OCI-LY7 (cell line): Measurements from ENCODE around the gene COA8. TPM values are rescaled to one million over a fixed set of nuclear protein-coding genes. Genes with fewer than 3 reads are reported as not detected.

ENCODE experiments used
- BruUV-seq: library from RNA; stranded (reverse); fragments of 400-500 nt; replicated peaks from 2 replicates; lab custom pipeline; 2021; lab: Mats Ljungman, UMichigan
- CTCF ChIA-PET: fragments of 300-600 bp; sonication (Branson Sonifier 250); formaldehyde crosslinking; loops from one replicate; lab custom pipeline; 2022; ENCODE audit warnings: antibody characterized with exemption; ENCODE audit not compliant: unreplicated experiment; lab: Charles Lee
- POLR2A ChIA-PET: fragments of 300-600 bp; sonication (Branson Sonifier 250); formaldehyde crosslinking; loops from one replicate; lab custom pipeline; 2022; ENCODE audit warnings: antibody characterized with exemption; lab: Charles Lee
- DNase-seq: peaks from one replicate; pipeline ENCODE4 v3.0.0-alpha.2; 2015; ENCODE audit warnings: low spot score
- H2AFZ ChIP-seq: fragments of 200-600 bp; sonication (generic), shearing (Covaris generic); 2 replicates; pipeline ENCODE4 v1.6.1; 2014; ENCODE audit warnings: mild to moderate bottlenecking, antibody characterized with exemption, low read length, moderate library complexity
- H3K27ac ChIP-seq: fragments of 200-600 bp; sonication (generic); 2 replicates; pipeline ENCODE4 v1.5.1; 2014; ENCODE audit warnings: mixed run types, low read depth, mild to moderate bottlenecking, moderate library complexity, low read length, inconsistent platforms; ENCODE audit not compliant: poor library complexity, severe bottlenecking
- H3K36me3 ChIP-seq: fragments of 200-600 bp; sonication (generic); 2 replicates; pipeline ENCODE4 v1.6.1; 2014; ENCODE audit warnings: mild to moderate bottlenecking, antibody characterized with exemption, low read length, moderate library complexity, mixed read lengths; ENCODE audit not compliant: insufficient read depth
- H3K4me1 ChIP-seq: fragments of 200-600 bp; sonication (generic); 2 replicates; pipeline ENCODE4 v1.5.1; 2014; ENCODE audit warnings: mild to moderate bottlenecking, low read length; ENCODE audit not compliant: insufficient read depth, poor library complexity, severe bottlenecking
- H3K4me2 ChIP-seq: fragments of 200-600 bp; sonication (generic); 2 replicates; pipeline ENCODE4 v1.6.1; 2014; ENCODE audit warnings: mild to moderate bottlenecking, low read length
- H3K4me3 ChIP-seq: fragments of 200-600 bp; sonication (generic); 2 replicates; pipeline ENCODE4 v1.5.1; 2014; ENCODE audit warnings: mild to moderate bottlenecking, low read depth, low read length; ENCODE audit not compliant: poor library complexity, severe bottlenecking
- H3K79me2 ChIP-seq: fragments of 200-600 bp; sonication (generic); 2 replicates; pipeline ENCODE4 v1.6.1; 2016; ENCODE audit warnings: low read depth, mild to moderate bottlenecking, low read length, moderate library complexity, mixed read lengths; ENCODE audit not compliant: insufficient read depth
- H3K9me2 ChIP-seq: fragments of 200-600 bp; sonication (generic); 2 replicates; pipeline ENCODE4 v1.6.1; 2016; ENCODE audit warnings: mild to moderate bottlenecking, low read length, mixed read lengths; ENCODE audit not compliant: insufficient read depth
- H3K9me3 ChIP-seq: fragments of 200-600 bp; sonication (generic); 2 replicates; pipeline ENCODE4 v1.6.1; 2014; ENCODE audit warnings: mild to moderate bottlenecking, mixed run types, low read length, mixed read lengths
- H4K20me1 ChIP-seq: fragments of 200-600 bp; sonication (generic); 2 replicates; pipeline ENCODE4 v1.6.1; 2014; ENCODE audit warnings: mild to moderate bottlenecking, antibody characterized with exemption, low read length, moderate library complexity, mixed read lengths; ENCODE audit not compliant: insufficient read depth
- CTCF ChIP-seq: fragments of 200-600 bp; sonication (generic); conservative IDR thresholded peaks from 2 replicates; pipeline ENCODE4 v1.5.1; 2014; ENCODE audit warnings: mild to moderate bottlenecking, antibody characterized with exemption, low read length, moderate library complexity, mixed read lengths
- EZH2phosphoT487 ChIP-seq: fragments of 200-600 bp; sonication (generic); IDR thresholded peaks from 2 replicates; pipeline ENCODE4 v1.6.1; 2018; ENCODE audit warnings: low read depth, borderline replicate concordance, mild to moderate bottlenecking, mixed run types, antibody characterized with exemption, low read length, moderate library complexity, mixed read lengths
- intact Hi-C: fragments of 100-400 bp; cut with micrococcal nuclease; formaldehyde crosslinking; loops from one replicate; pipeline ENCODE4 v1.10.0; 2022; ENCODE audit not compliant: unreplicated experiment
- total RNA-seq, 2 experiments: library from RNA; depleted of rRNA in 1 of 2; stranded (reverse); fragments of >200 nt in 1 of 2; shearing (Covaris generic) in 1 of 2; gene quantifications; 2 replicates each; pipeline ENCODE4 v1.2.3, GENCODE V29; 2014 to 2022

Gene COA8
- total RNA-seq, 2 experiments from 2014 or later: 18.7 to 33.0 TPM

- Histone ChIP-seq H3K9me3 (no peaks in the 10 kb centered on the region), H3K4me2 (peak overlapping the region; percentile 88), H3K36me3 (peaks cover 43% of the 10 kb centered on the region), H2AFZ (no peak overlapping the region), H3K4me3 (peak overlapping the region; percentile 86), H4K20me1 (peaks cover 40% of the 10 kb centered on the region), H3K79me2 (peaks cover 89% of the 10 kb centered on the region), H3K4me1 (peaks cover 42% of the 10 kb centered on the region), H3K27ac (no peak overlapping the region), H3K9me2 (no peaks in the 10 kb centered on the region)
- no peak for TF ChIP-seq CTCF
- TF ChIP-seq EZH2phosphoT487: no peak
- ChIA-PET CTCF (interaction anchor here (1.2 kb wide), 1 partner anchor 32 kb away, joined by 3 read pairs; no protein-coding TSS in a partner anchor), POLR2A (interaction anchor here (1.1 kb wide), 1 partner anchor 11 kb away, joined by 3 read pairs; no protein-coding TSS in a partner anchor)
- BruUV-seq: no TSS peak
- intact Hi-C loops: loop anchor here (5.0 to 10.0 kb wide), 5 partner anchors 43 to 354 kb away; partner anchors contain the start of genes KLC1 and PPP1R13B
- DNase-seq: no peak
Observed at GRCh38 chr14:103560691-103561090, 2.1 kb upstream of the COA8 start.

- H2AFZ ChIP-seq: peak overlapping the region; percentile 92; the same call in 1 of the 2 replicates
- peak; percentile 68 for DNase-seq
- peak overlapping the region; percentile 86 for H3K4me3 ChIP-seq
- ChIA-PET POLR2A (interaction anchor here (0.5 to 1.1 kb wide), 5 partner anchors 10 to 359 kb away, joined by 3 to 5 read pairs (median 3); partner anchors contain the start of gene TRMT61A), CTCF (interaction anchor here (0.6 to 1.4 kb wide), 4 partner anchors 17 to 463 kb away, joined by 3 to 4 read pairs (median 3); no protein-coding TSS in a partner anchor)
- peaks cover 43% of the 10 kb centered on the region for H3K36me3 ChIP-seq
- peaks cover 95% of the 10 kb centered on the region for H3K79me2 ChIP-seq
- H3K4me1 ChIP-seq: peaks cover 42% of the 10 kb centered on the region
- BruUV-seq: no TSS peak
- H3K9me3 ChIP-seq: no peaks in the 10 kb centered on the region
- H3K27ac ChIP-seq: peak overlapping the region; percentile 71
- TF ChIP-seq CTCF: no peak
- TF ChIP-seq EZH2phosphoT487: no peak
- H3K4me2 ChIP-seq: peak overlapping the region; percentile 88
- no peaks in the 10 kb centered on the region for H3K9me2 ChIP-seq
- intact Hi-C loops: loop anchor here (5.0 to 10.0 kb wide), 5 partner anchors 44 to 353 kb away; partner anchors contain the start of genes KLC1 and PPP1R13B
- H4K20me1 ChIP-seq: peaks cover 40% of the 10 kb centered on the region
Observed at GRCh38 chr14:103561381-103562178, 1.2 kb upstream of the COA8 start.
